Thyroid gland (tissue), 4 donors: ENCODE data around the gene FGF23.

ENCODE experiments used
- CTCF ChIP-seq, 6 experiments: fragments of 200-600 bp in 3 of 6; fragments of 450-650 bp in 3 of 6; sonication (generic) in 3 of 6; IDR thresholded peaks; one replicate each; pipeline ENCODE4 v1.5.1; 2016 to 2019; ENCODE audit warnings: antibody characterized with exemption in 6 of 6, mild to moderate bottlenecking in 2 of 6, inconsistent platforms in 1 of 6, moderate library complexity in 1 of 6
- POLR2A ChIP-seq, 2 donors: fragments of 450-650 bp; IDR thresholded peaks; one replicate each; pipeline ENCODE4 v1.6.1; 2017; ENCODE audit warnings: antibody characterized with exemption in 2 of 2, mild to moderate bottlenecking in 2 of 2, moderate library complexity in 1 of 2

GRCh38 chr12:4401117-4401516 lies 21.6 kb upstream of the FGF23 start:
- TF ChIP-seq POLR2A (IDR thresholded peaks at IDR 0.05), result no peak
- no peak for TF ChIP-seq CTCF (IDR thresholded peaks at IDR 0.05)
